HUES64 (cell line): Measurements from ENCODE around the gene CBFA2T2.
"Not testable (repeated sequence)": the region's sequence is repeated elsewhere in the genome, so short reads cannot be mapped to it uniquely, and the experiment has no call there.

Experiments
- H3K27ac ChIP-seq: 2 replicates; pipeline ENCODE4 v1.7.0; 2013; ENCODE audit warnings: low read depth, low read length, inconsistent platforms
- H3K27me3 ChIP-seq: 2 replicates; pipeline ENCODE4 v1.6.1; 2013; ENCODE audit warnings: mild to moderate bottlenecking, low read length; ENCODE audit not compliant: insufficient read depth
- H3K36me3 ChIP-seq: 2 replicates; pipeline ENCODE4 v1.6.1; 2013; ENCODE audit warnings: mild to moderate bottlenecking, low read length; ENCODE audit not compliant: insufficient read depth
- H3K4me1 ChIP-seq: 2 replicates; pipeline ENCODE4 v1.6.1; 2013; ENCODE audit warnings: mild to moderate bottlenecking, low read length, moderate library complexity; ENCODE audit not compliant: insufficient read depth
- H3K4me3 ChIP-seq: 2 replicates; pipeline ENCODE4 v1.5.1; 2013; ENCODE audit warnings: mild to moderate bottlenecking, low read length, moderate library complexity
- H3K9ac ChIP-seq: 2 replicates; pipeline ENCODE4 v1.6.1; 2013; ENCODE audit warnings: mild to moderate bottlenecking, low read depth, low read length
- H3K9me3 ChIP-seq: 2 replicates; pipeline ENCODE4 v1.6.1; 2013; ENCODE audit warnings: low read depth, low read length; ENCODE audit not compliant: insufficient read depth
- WGBS: fragments of 150-250, 120-280 bp; methylation state at CpG from one replicate; pipeline ENCODE4 v1.1.7; 2013; ENCODE audit warnings: missing lambda C conversion rate; 5-methylcytosine and 5-hydroxymethylcytosine counted together

CBFA2T2 gene

GRCh38 chr20:33566781-33567603, 77.1 kb downstream of the CBFA2T2 start:
- Histone ChIP-seq H3K4me3 (no peak overlapping the region), H3K9ac (no peak overlapping the region), H3K9me3 (no peaks in the 10 kb centered on the region), H3K27me3 (peaks cover 9% of the 10 kb centered on the region; the same call in 1 of the 2 replicates), H3K36me3 (no peaks in the 10 kb centered on the region), H3K27ac (no peak overlapping the region), H3K4me1 (peaks cover 38% of the 10 kb centered on the region)
- 89% methylated on average over 4 of the region's 7 CpGs for WGBS

- H3K27ac ChIP-seq = no peak overlapping the region; the same call in 1 of the 2 replicates
- WGBS = 95% methylated on average over 4 of the region's 4 CpGs
- no peak overlapping the region for H3K4me3 ChIP-seq
- H3K27me3 ChIP-seq = peaks cover 9% of the 10 kb centered on the region; the same call in 1 of the 2 replicates
- no peaks in the 10 kb centered on the region for H3K9me3 ChIP-seq
- H3K4me1 ChIP-seq = peaks cover 33% of the 10 kb centered on the region
- no peak overlapping the region for H3K9ac ChIP-seq
- H3K36me3 ChIP-seq = no peaks in the 10 kb centered on the region
These were observed 78.1 kb downstream of the CBFA2T2 start for GRCh38 chr20:33567949-33568348.

GRCh38 chr20:33568378-33568777, 78.5 kb downstream of the CBFA2T2 start:
- no peak overlapping the region for H3K9ac ChIP-seq
- H3K9me3 ChIP-seq = no peaks in the 10 kb centered on the region
- H3K4me1 ChIP-seq = peaks cover 33% of the 10 kb centered on the region
- WGBS = 7% methylated on average over 9 of the region's 9 CpGs
- peaks cover 9% of the 10 kb centered on the region; the same call in 1 of the 2 replicates for H3K27me3 ChIP-seq
- H3K36me3 ChIP-seq = no peaks in the 10 kb centered on the region
- no peak overlapping the region; the same call in 1 of the 2 replicates for H3K27ac ChIP-seq
- no peak overlapping the region; the same call in 1 of the 2 replicates for H3K4me3 ChIP-seq

- Histone ChIP-seq H3K27me3 (peaks cover 9% of the 10 kb centered on the region; the same call in 1 of the 2 replicates), H3K27ac (no peak overlapping the region; the same call in 1 of the 2 replicates), H3K36me3 (no peaks in the 10 kb centered on the region), H3K4me3 (no peak overlapping the region; the same call in 1 of the 2 replicates), H3K4me1 (peaks cover 33% of the 10 kb centered on the region), H3K9ac (no peak overlapping the region), H3K9me3 (no peaks in the 10 kb centered on the region)
- 54% methylated on average over 1 of the region's 3 CpGs for WGBS
These were observed 79.2 kb downstream of the CBFA2T2 start for GRCh38 chr20:33568868-33569801.

- 76% methylated on average over 5 of the region's 5 CpGs for WGBS
- Histone ChIP-seq H3K4me3 (no peak overlapping the region), H3K4me1 (peaks cover 33% of the 10 kb centered on the region)
These were observed 80.0 kb downstream of the CBFA2T2 start for GRCh38 chr20:33569802-33570391.

GRCh38 chr20:33570743-33571142, 80.8 kb downstream of the CBFA2T2 start:
- Histone ChIP-seq H3K4me1 (peaks cover 33% of the 10 kb centered on the region), H3K27ac (no peak overlapping the region), H3K27me3 (peaks cover 9% of the 10 kb centered on the region; the same call in 1 of the 2 replicates), H3K9me3 (no peaks in the 10 kb centered on the region), H3K4me3 (no peak overlapping the region), H3K36me3 (no peaks in the 10 kb centered on the region), H3K9ac (no peak overlapping the region)
- WGBS = 77% methylated on average over 1 of the region's 1 CpG

More at GRCh38 chr20:33569802-33570391, 80.0 kb downstream of the CBFA2T2 start:
- H3K27ac ChIP-seq = no peak overlapping the region; the same call in 1 of the 2 replicates
- no peaks in the 10 kb centered on the region for H3K36me3 ChIP-seq
- no peaks in the 10 kb centered on the region for H3K9me3 ChIP-seq
- peaks cover 9% of the 10 kb centered on the region; the same call in 1 of the 2 replicates for H3K27me3 ChIP-seq
- H3K9ac ChIP-seq = no peak overlapping the region

- 95% methylated on average over 4 of the region's 5 CpGs for WGBS
- H3K4me3 ChIP-seq, H3K36me3 ChIP-seq, H3K27me3 ChIP-seq, H3K27ac ChIP-seq, H3K9me3 ChIP-seq, H3K9ac ChIP-seq: not testable (repeated sequence)
- H3K4me1 ChIP-seq = peaks cover 28% of the 10 kb centered on the region
These were observed 83.4 kb downstream of the CBFA2T2 start for GRCh38 chr20:33573268-33573667.

- Histone ChIP-seq H3K9me3 (no peaks in the 10 kb centered on the region), H3K27me3 (no peaks in the 10 kb centered on the region), H3K4me3 (no peak overlapping the region), H3K9ac (no peak overlapping the region), H3K27ac (no peak overlapping the region), H3K4me1 (peaks cover 10% of the 10 kb centered on the region), H3K36me3 (no peaks in the 10 kb centered on the region)
- 100% methylated on average over 2 of the region's 3 CpGs for WGBS
These were observed 85.4 kb downstream of the CBFA2T2 start for GRCh38 chr20:33575282-33575681.

- H3K36me3 ChIP-seq = no peaks in the 10 kb centered on the region
- H3K9ac ChIP-seq = no peak overlapping the region
- H3K4me3 ChIP-seq = no peak overlapping the region
- H3K27me3 ChIP-seq = no peaks in the 10 kb centered on the region
- 88% methylated on average over 4 of the region's 4 CpGs for WGBS
- no peaks in the 10 kb centered on the region for H3K9me3 ChIP-seq
- H3K27ac ChIP-seq = no peak overlapping the region
- H3K4me1 ChIP-seq = peaks cover 9% of the 10 kb centered on the region; the same call in 1 of the 2 replicates
These were observed 86.7 kb downstream of the CBFA2T2 start for GRCh38 chr20:33576432-33577125.

- peaks cover 9% of the 10 kb centered on the region; the same call in 1 of the 2 replicates for H3K4me1 ChIP-seq
These were observed 88.6 kb downstream of the CBFA2T2 start for GRCh38 chr20:33578510-33578909.

More at GRCh38 chr20:33578510-33578909, 88.6 kb downstream of the CBFA2T2 start:
- H3K36me3 ChIP-seq = no peaks in the 10 kb centered on the region
- no peaks in the 10 kb centered on the region for H3K9me3 ChIP-seq
- H3K4me3 ChIP-seq = no peak overlapping the region
- H3K9ac ChIP-seq = no peak overlapping the region
- H3K27ac ChIP-seq = no peak overlapping the region
- 92% methylated on average over 1 of the region's 1 CpG for WGBS
- no peaks in the 10 kb centered on the region for H3K27me3 ChIP-seq
